Body of pancreas (tissue), 4 donors: Measurements from ENCODE around the gene DHRS7B. TPM values are rescaled to one million over a fixed set of nuclear protein-coding genes. Genes with fewer than 3 reads are reported as not detected.
"Not testable (repeated sequence)": the region's sequence is repeated elsewhere in the genome, so short reads cannot be mapped to it uniquely, and the experiment has no call there.

Experiments used
- ATAC-seq: fragments of 150-250 bp; one replicate; pipeline ENCODE4 v1.9.1; 2016
- DNase-seq, 4 donors: peaks; one replicate each; pipeline ENCODE4 v3.0.0-alpha.2; 2019
- H3K27ac ChIP-seq, 4 donors: fragments of 200-600 bp; sonication (generic); 1 replicate in 3 of 4; 2 replicates in 1 of 4; pipeline versions ENCODE4 v1.5.1 to v1.6.1; 2016 to 2019; ENCODE audit warnings: mild to moderate bottlenecking in 1 of 4, mixed read lengths in 1 of 4, moderate library complexity in 1 of 4
- H3K27me3 ChIP-seq, 2 donors: fragments of 200-600 bp; sonication (generic); one replicate each; pipeline ENCODE4 v1.6.0; 2016; ENCODE audit warnings: mild to moderate bottlenecking in 1 of 2
- H3K36me3 ChIP-seq, 2 donors: fragments of 200-600 bp; sonication (generic); replicated peaks in 1 of 2; 2 replicates each; pipeline ENCODE4 v1.5.1; 2016; ENCODE audit warnings: low read depth in 2 of 2; ENCODE audit not compliant: insufficient read depth in 1 of 2
- H3K4me1 ChIP-seq: fragments of 200-600 bp; sonication (generic); one replicate; pipeline ENCODE4 v1.6.0; 2016
- H3K4me3 ChIP-seq, 2 donors: fragments of 200-600 bp; sonication (generic); 1 replicate in 1 of 2; 2 replicates in 1 of 2; pipeline ENCODE4 v1.5.1; 2016 to 2019
- H3K9me3 ChIP-seq, 3 donors: fragments of 200-600 bp; sonication (generic); 1 replicate in 2 of 3; 2 replicates in 1 of 3; pipeline ENCODE4 v1.5.1; 2016
- CTCF ChIP-seq, 7 experiments: fragments of 450-650 bp in 4 of 7; fragments of 200-600 bp in 3 of 7; sonication (generic) in 3 of 7; IDR thresholded peaks; one replicate each; pipeline ENCODE4 v1.5.1; 2016 to 2019; ENCODE audit warnings: antibody characterized with exemption in 7 of 7
- POLR2A ChIP-seq, 3 donors: fragments of 450-650 bp; IDR thresholded peaks; one replicate each; pipeline ENCODE4 v1.6.1; 2016; ENCODE audit warnings: antibody characterized with exemption in 3 of 3, mild to moderate bottlenecking in 2 of 3
- WGBS, 2 donors: methylation state at CpG; one replicate each; pipeline ENCODE4 v1.1.5; 2017; 5-methylcytosine and 5-hydroxymethylcytosine counted together
- intact Hi-C: fragments of 100-400 bp; cut with DNase I; formaldehyde crosslinking; loops from one replicate; pipeline ENCODE4 v1.15.1; 2023
- total RNA-seq, 2 donors: library from RNA; depleted of rRNA; stranded (reverse); fragments of >200 nt; gene quantifications; one replicate each; pipeline ENCODE4 v1.1.0, GENCODE V29; 2016

Gene DHRS7B
- total RNA-seq, 2 donors from 2014 or later, result 14.0 to 14.5 TPM

GRCh38 chr17:21106316-21106715, 20.4 kb upstream of the DHRS7B start:
- H3K36me3 ChIP-seq, result no peaks in the 10 kb centered on the region
- no peak for DNase-seq
- no peak overlapping the region for H3K27ac ChIP-seq
- no peak for ATAC-seq
- H3K9me3 ChIP-seq, result no peaks in the 10 kb centered on the region
- intact Hi-C loops, result loop anchor here (10.0 kb wide), 1 partner anchor 418 kb away; no protein-coding TSS in a partner anchor
- H3K4me1 ChIP-seq, result no peaks in the 10 kb centered on the region
- TF ChIP-seq CTCF (IDR thresholded peaks at IDR 0.05) (no peak), POLR2A (IDR thresholded peaks at IDR 0.05) (no peak)
- 72 to 86% methylated on average over 3 of the region's 3 CpGs for WGBS, 2 donors
- no peaks in the 10 kb centered on the region for H3K27me3 ChIP-seq
- H3K4me3 ChIP-seq, result no peak overlapping the region

DNA sequence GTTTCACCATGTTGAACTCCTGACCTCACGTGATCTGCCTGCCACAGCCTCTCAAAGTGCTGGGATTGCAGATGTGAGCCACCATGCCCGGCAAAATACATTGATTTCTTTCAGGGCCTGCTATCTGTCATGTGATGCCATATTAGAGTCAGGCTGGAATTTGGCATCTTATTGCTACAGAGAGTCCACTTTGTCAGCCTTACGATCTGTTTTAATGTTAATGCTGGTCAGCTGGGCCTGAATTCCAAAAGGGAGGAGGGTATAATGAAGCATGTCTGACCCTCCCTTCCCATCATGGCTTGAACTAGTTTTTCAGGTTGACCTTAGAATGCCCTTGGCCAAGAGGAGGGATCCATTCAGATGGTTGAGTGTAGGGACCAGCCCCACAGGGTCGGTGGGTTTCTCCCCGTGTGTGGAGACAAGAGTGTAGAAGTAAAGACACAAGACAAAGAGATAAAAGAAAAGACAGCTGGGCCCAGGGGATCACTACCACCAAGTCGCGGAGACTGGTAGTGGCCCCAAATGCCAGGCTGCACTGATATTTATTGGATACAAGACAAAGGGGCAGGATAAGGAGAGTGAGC, 19.6 kb upstream of the DHRS7B start:
- 73 to 74% methylated on average over 6 to 7 of the region's 7 CpGs for WGBS, 2 donors
- not testable (repeated sequence) for H3K4me3 ChIP-seq, ATAC-seq, DNase-seq, H3K36me3 ChIP-seq, H3K4me1 ChIP-seq, H3K27me3 ChIP-seq, H3K27ac ChIP-seq, H3K9me3 ChIP-seq
- intact Hi-C loops, result loop anchor here (10.0 kb wide), 1 partner anchor 418 kb away; no protein-coding TSS in a partner anchor

- H3K27me3 ChIP-seq, result no peaks in the 10 kb centered on the region
- intact Hi-C loops, result loop anchor here (10.0 kb wide), 1 partner anchor 416 kb away; no protein-coding TSS in a partner anchor
- TF ChIP-seq CTCF (IDR thresholded peaks at IDR 0.05), result no peak
- TF ChIP-seq POLR2A (IDR thresholded peaks at IDR 0.05), result no peak
- H3K4me3 ChIP-seq, result no peak overlapping the region
- no peak for DNase-seq
- no peak for ATAC-seq
- H3K4me1 ChIP-seq, result no peaks in the 10 kb centered on the region
- no peaks in the 10 kb centered on the region for H3K9me3 ChIP-seq
- 79 to 82% methylated on average over 3 of the region's 3 CpGs for WGBS, 2 donors
- H3K36me3 ChIP-seq, result no peaks in the 10 kb centered on the region
- H3K27ac ChIP-seq, result no peak overlapping the region
These were observed 18.1 kb upstream of the DHRS7B start for GRCh38 chr17:21108651-21109050.

DNA sequence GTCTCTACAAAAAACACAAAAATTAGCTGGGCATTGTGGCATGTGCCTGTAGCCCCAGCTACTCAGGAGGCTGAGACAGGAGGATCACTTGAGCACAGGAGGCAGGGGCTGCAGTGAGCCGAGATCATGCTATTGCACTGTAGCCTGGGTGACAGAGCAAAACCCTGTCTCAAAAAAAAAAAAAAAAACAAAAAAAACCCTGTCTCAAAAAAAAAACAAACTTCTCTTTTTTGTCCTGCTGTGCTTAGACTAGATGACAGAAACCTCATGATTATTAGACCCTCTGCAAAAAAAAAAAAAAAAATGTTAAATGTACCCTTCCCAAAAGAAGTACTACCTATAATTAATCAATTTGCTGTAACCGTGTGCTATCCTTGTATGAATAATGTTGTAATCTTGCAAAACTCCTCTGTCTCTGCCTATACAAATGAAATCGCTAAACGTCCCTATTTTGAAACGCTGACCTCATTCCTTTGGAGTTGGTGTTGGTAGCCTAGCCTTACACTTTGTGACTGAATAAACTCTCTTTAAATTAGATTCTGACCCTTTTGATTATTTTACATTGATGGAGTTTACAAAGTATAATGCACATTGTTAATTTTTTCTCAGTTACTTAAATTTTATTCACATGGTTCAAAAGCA, 13.6 kb upstream of the DHRS7B start:
- no peaks in the 10 kb centered on the region for H3K36me3 ChIP-seq
- no peak overlapping the region for H3K27ac ChIP-seq
- H3K4me3 ChIP-seq, result no peak overlapping the region
- H3K27me3 ChIP-seq, result no peaks in the 10 kb centered on the region
- WGBS, 2 donors, result 61 to 68% methylated on average over 5 of the region's 5 CpGs
- no peaks in the 10 kb centered on the region for H3K4me1 ChIP-seq
- DNase-seq (no peak), ATAC-seq (no peak)
- H3K9me3 ChIP-seq, result no peaks in the 10 kb centered on the region
- TF ChIP-seq CTCF (IDR thresholded peaks at IDR 0.05) (no peak), POLR2A (IDR thresholded peaks at IDR 0.05) (no peak)
- intact Hi-C loops, result no loop called here

- DNase-seq, result no peak
- H3K4me1 ChIP-seq, result no peaks in the 10 kb centered on the region
- TF ChIP-seq POLR2A (IDR thresholded peaks at IDR 0.05) (no peak), CTCF (IDR thresholded peaks at IDR 0.05) (no peak)
- intact Hi-C loops, result no loop called here
- H3K4me3 ChIP-seq, result no peak overlapping the region
- no peaks in the 10 kb centered on the region for H3K36me3 ChIP-seq
- H3K9me3 ChIP-seq, result no peaks in the 10 kb centered on the region
- no peaks in the 10 kb centered on the region for H3K27me3 ChIP-seq
- no peak overlapping the region for H3K27ac ChIP-seq
- ATAC-seq, result no peak
- WGBS, 2 donors, result 17 to 22% methylated on average over 1 of the region's 1 CpG
These were observed 13.0 kb upstream of the DHRS7B start for GRCh38 chr17:21113716-21114115.

DNA sequence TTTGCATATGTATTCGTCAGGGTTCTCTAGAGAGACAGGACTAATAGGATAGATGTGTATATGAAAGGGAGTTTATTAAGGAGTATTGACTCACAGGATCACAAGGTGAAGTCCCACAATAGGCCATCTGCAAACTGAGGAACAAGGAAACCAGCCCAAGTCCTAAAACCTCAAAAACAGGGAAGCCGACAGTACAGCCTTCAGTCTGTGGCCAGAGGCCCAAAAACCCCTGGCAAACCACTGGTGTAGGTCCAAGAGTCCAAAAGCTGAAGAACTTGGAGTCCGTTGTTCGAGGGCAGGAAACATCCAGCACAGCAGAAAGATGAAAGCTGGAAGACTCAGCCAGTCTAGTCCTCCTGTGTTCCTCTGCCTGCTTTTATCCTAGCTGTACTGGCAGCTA, 12.0 kb upstream of the DHRS7B start:
- H3K4me1 ChIP-seq, H3K4me3 ChIP-seq, H3K9me3 ChIP-seq, H3K36me3 ChIP-seq, H3K27ac ChIP-seq, DNase-seq, H3K27me3 ChIP-seq, ATAC-seq, intact Hi-C loops: not testable (repeated sequence)
- 66 to 71% methylated on average over 4 of the region's 4 CpGs for WGBS, 2 donors
